Germinal center (tissue), 1 donor: Measurements from ENCODE around the gene HLA-DOB.
"Not testable (repeated sequence)": the region's sequence is repeated elsewhere in the genome, so short reads cannot be mapped to it uniquely, and the experiment has no call there.

ENCODE experiments used
- DNase-seq: peaks from one replicate; pipeline ENCODE4 v3.0.0; 2012; ENCODE audit warnings: mixed read lengths, low spot score

HLA-DOB gene

DNA sequence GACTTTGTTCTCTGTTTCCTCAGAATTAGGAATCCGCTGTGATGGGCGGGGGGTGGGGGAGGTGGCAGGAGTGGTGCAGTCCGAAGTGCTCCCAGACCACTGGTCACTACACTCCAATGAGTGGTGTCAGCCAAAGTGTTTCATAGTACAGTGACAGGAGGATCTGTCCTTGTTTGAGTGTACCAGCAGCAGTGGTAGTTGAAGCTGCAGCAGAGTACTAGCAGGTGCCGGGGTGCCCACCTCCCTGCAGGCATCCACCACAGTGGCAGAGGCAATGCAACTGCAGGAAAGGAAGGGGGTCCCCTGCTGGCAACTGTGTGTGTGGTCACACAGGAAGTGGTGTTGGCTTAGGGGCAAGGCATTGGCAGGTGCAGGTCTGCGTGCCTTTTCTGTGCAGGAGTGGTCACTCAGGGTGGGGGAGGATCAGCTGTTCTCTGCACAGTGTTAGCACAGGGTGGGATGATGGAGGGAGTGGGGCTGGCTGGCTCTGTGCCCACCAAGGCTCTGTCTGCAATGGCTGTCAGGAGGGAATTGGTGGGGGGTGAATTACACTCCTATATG lies 9.7 kb downstream of the HLA-DOB start:
- DNase-seq: no peak

DNA sequence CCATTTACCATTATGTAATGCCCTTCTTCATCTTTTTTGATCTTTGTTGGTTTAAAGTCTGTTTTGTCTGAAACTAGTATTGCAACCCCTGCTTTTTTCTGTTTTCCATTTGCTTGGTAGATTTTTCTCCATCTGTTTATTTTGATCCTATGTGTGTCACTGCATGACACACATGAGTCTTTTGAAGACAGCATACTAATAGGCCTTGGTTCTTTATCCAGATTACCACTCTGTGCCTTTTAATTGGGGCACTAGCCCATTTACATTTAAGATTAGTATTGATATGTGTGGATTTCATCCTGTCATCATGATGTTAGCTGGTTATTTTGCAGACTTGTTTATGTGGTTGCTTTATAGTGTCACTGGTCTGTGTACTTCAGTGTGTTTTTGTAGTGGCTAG lies 11.4 kb downstream of the HLA-DOB start:
- DNase-seq: not testable (repeated sequence)

DNA sequence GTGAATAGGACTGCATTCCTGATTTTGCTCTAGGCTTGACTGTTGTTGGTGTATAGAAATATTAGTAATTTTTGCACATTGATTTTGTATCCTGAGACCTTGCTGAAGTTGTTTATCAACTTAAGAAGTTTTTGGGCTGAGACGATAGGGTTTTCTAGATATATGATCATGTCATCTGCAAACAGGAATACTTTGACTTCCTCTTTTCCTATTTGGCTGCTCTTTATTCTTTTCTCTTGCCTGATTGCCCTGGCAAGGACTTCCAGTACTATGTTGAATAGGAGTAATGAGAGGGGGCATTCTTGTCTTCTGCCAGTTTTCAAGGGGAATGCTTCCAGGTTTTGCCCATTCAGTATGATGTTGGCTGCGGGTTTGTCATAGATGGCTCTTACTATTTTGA lies 13.4 kb downstream of the HLA-DOB start:
- no peak for DNase-seq

DNA sequence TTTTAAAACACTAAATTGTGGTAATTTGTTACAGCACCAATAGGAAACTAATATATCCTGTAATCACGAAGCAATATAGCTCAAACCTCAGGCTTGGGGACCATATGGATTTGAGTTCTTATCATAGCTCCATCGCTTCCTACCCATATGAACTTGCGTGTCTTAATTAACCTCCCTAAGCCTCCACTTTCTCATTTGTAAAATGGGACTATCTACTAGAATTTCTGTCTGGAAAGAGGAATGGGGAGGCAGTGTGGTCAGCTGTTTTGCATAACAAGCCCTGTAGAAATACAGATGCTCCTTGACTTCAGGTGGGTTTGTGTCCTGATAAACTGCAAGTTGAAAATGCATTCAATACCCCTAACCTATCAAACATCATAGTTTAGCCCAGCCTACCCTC lies 17.1 kb downstream of the HLA-DOB start:
- DNase-seq: no peak

DNA sequence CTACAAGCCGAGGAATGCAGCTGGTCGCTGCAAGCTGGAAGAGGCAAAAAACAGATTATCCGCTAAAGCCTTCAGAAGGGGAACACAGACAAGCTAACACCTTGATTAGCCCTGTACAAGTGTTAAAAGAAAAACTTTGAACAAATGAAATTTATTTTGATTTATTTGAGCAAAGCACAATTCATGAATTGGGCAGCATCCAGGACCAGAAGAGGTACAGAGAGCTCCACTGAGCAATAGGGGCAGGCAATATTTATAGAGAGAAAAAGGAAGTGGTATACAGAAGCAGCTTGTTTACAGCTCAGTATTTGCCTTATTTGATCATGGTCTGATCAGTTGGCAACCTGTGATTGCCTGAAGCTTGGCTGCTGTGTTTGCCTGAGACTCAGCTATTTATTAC lies 17.6 kb downstream of the HLA-DOB start:
- DNase-seq: no peak

DNA sequence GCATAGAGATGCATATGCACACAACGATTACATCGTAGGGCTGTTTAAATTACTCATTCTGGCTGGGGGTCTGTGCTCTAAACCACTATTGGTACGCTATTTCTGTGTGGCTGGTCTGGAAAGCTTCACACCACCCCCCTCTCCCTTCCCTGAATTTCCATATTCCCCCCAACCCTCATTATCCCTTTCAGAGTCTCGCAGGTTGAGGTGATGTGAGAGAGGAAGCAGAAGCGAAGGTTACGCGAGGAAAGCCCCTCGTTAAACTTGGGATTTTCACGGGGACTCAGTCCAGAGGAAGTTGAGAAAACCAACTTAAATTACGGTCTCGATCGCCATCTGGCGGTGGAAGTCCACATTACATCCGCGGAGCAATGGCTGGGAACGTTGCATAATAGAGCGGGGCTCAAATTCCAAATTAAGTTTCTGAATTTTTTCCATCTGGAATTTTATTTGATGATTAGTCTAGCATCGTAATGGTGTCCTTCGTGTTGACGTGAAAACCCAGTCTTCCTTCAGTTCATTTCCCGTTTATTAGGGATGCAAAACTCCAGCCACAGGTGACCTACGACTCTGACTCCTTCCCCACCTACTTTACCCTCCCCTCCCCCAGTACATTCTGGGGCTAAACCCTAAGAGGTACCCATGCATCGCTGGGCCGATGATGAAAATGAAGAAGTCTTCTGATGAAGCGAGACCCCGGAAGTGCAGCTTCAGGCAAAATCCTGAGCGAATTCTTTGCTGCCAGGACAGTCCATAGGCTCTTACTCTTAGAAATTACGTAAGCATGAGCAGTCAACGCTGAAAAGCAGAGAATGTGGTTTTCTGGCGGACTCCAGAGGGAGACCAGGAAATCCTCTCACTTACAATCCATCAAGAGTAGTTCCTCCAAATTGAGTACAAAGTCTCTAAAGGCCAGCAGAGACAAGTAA lies 19.7 kb downstream of the HLA-DOB start:
- peak; percentile 80 for DNase-seq

DNA sequence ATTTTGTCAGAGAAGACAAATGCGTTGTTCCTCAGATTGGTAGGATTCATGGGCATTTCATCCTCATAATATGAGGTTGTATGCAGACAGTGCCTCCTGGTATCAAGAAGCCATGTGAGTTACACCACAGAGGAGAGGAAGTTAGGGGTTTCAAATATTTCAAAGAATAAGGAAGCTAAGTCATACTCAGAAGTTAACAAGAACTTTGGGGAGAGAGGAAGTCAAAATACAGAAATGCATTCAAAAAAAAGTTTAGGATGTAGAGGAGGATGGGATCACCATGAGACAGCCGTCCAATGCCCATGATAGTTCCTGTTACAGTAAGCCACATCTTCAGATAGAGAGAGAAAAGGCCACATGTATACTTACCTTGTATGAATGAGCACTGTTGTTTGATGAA lies 22.3 kb downstream of the HLA-DOB start:
- DNase-seq: no peak

DNA sequence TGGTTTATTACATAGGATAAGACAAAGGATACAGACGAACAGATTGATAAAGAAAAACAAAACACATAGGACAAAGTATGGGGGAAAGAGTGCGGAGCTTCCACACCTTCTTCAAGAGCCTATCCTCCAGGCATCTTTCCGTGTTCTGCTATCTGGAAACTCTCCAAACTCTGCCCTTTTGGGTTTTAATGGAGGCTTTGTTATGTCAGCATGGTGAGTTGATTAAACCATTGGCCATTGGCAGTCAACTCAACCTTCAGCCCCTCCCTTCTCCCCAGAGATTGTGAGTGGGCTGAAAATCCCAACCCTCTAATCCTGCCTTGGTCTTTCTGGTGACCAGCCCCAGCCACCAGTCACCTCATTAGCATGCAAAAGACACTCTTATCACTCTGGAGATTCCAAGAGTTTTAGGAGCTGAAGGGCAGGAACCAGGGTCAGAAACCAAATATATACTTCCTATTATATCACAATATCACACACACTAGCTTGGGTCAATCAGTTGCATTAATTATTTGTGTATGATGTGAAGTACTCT lies 23.8 kb downstream of the HLA-DOB start:
- no peak for DNase-seq

DNA sequence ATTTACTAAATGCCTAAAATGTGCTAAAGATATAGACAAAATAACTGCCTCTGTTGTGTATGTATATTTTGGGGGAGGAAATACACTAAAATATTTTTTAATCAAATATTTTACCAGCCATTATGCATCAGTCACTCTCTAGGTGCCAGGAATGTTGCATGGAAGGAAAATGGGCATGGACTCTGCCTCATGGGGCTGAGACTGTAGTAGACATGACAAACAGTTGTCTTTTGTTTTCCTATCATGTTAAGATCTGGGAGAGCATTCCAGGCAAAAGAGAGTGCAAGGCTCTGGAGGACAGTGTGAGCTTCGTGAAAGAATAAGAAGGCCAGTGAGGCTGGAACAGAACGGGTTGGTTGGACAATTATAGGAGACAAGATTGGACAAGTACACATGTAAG lies 26.5 kb downstream of the HLA-DOB start:
- DNase-seq: no peak

DNA sequence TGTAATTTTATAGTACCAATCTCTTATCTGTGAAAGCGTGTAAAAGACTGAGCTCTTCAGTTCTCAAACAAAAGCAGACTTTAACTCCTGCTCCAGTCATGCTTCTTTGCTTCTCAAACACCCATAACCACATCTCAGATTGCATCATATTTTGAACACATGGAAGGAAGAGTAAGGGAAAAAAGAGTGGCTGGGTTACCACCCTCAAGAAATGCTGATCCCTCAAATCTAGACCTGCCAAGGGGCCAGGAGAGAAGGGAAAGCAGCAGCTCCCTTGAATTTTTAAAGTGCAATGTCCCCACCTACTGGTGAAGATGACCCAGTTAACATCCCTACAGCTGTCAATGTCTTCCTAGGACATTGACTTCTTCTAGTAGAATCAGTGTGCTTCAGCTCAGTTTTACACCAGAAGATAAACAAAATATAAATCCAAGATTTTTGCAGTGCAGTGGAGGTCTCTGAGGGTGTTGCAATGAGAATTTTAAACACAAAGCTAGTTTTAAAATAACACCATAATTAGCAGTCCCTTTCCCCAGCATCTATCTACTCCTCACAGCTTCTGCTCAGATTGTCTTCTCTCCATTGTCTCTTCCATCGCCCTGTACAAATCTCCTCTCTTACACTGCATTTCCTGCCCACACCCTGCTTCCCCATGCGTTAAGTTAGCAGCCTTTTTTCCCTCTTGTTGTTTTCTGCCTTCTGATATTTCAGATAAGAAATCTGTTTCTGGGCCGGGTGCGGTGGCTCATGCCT lies 30.8 kb downstream of the HLA-DOB start:
- peak; percentile 52 for DNase-seq

DNA sequence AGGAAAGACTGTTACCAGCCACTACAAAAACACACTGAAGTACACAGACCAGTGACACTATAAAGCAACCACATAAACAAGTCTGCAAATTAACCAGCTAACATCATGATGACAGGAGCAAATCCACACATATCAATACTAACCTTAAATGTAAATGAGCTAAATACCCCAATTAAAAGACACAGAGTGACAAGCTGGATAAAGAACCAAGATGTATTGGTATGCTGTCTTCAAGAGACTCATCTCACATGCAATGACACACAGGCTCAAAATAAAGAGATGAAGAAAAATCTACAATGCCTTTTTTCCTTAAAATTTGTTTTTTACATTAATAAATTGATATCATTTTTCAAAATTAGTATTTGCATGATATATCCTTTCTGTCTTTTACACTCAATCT lies 33.9 kb downstream of the HLA-DOB start:
- not testable (repeated sequence) for DNase-seq

DNA sequence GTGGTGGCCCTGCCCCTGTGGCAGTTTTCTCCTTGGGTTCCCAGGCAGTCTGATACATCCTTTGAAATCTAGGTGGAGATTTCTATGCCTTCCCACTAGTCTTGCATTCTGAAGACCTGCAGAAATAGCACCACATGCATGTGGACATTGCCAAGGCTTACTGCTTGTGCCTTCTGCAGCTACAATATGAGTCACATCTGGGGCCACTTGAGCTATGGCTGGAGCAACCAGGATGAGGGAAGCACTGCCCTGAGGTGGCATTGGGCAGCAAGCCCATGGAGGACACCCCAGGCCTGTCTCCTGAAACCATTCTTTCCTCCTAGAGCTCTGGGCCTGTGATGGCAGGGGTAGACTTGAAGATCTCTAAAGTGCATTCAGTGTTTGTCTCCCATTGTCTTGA lies 37.8 kb downstream of the HLA-DOB start:
- no peak for DNase-seq

DNA sequence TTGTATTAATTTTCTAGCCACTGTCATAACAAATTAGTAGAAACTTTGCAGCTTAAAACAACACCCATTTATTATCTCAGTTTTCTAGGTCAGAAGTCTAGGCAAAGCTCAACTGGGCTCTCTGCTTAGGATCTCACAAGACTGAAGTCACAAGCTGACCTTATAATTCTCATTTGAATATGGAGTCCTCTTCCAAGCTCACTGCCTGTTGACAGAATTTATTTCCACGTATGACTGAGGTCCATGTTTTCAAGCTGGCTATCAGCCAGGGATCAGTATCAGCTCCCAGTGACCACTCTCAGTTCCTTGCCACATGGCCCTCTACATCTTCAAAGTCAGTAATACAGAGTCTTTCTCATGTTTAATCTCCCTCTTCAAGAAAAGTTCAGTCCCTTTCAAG lies 41.7 kb downstream of the HLA-DOB start:
- no peak for DNase-seq

DNA sequence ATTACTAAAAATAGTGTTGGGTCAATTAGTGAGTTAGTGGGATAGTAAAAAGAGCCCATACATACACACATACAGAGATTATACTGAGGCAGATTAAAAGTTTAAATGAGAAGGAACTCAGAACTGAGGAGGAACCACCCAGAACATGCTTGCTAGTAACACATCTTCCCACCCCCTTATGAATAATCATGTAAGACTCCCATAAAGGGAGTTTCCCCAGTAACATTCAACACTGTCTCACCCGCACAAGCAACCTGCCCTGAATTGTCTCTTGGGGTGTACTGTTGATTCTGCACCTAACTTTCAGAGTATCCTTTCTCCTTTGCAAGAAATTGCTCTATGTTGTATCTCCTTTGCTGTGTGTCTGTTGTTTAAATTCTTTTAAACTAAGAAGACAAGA lies 42.4 kb downstream of the HLA-DOB start:
- peak; percentile 17 for DNase-seq

DNA sequence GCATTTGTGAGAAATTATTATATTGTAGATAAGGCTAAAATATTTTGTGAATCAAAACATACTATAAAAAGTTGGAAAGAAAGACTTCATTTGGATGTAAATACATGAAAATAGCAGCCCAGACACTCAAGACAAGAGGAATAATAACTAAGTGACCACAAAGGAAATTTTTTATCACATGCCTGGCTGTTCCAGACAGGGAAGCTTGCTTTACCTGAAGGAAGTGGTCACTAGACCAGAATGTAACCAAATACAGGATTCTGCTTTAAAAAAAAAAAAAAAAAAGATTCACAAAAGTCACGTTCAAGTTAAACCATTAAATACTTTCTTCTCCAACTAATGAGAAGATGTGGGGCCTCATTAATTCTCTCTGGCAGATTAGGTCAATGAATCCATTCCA lies 44.1 kb downstream of the HLA-DOB start:
- DNase-seq: no peak

DNA sequence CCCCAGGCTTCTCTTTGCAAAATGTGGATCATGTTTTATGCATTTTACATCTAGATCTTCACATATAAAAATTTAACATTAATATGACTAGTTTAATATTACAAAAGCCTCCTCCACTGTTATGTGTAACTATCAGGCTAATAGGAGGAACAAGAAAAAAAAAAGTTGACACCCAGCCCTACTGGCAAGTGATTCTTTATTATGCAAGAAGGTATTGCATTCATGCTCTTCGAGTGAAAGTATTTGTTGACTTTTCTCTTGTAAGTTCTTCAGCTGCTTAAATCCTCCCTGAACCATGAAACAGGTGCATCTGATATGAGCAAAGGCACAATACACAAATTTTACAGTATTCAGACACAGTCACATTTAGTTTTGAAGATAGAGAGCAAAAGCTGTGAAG lies 52.8 kb downstream of the HLA-DOB start:
- DNase-seq: no peak

DNA sequence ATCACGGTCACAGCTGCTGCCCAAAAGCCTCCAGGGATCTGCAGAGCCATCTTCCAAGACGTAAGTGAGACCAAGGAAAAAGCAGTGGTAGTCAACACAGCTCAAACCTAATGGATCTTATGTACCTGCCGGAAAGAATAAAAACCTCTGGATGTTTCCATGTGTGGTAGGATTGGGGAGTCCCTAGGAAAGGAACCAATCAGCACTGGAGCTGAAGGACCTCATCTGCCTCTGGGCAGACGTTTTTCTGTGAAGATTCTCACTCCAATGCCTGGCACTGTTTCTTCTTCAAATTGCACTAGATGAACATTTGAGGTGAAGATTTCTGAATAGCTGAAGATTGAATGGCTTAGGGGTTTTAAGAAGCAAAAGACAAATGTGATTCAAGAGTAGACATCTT lies 53.4 kb downstream of the HLA-DOB start, which contains the start of gene HLA-DQB2:
TSS of gene HLA-DQB2 (minus strand) at position 112 of the 400 bp plus-strand sequence. CDS start at position 50, 62 bp downstream.
- no peak for DNase-seq
